HG03469 (cell line): Measurements from ENCODE around the gene RALGPS2.
"Not testable (repeated sequence)": the region's sequence is repeated elsewhere in the genome, so short reads cannot be mapped to it uniquely, and the experiment has no call there.

Experiments
- ATAC-seq: cut with Tn5 transposase; IDR thresholded peaks from one replicate; pipeline ENCODE4 v1.9.1; 2021; ENCODE audit warnings: mild to moderate bottlenecking, moderate library complexity, moderate number of reproducible peaks; ENCODE audit not compliant: unreplicated experiment

The RALGPS2 gene

DNA sequence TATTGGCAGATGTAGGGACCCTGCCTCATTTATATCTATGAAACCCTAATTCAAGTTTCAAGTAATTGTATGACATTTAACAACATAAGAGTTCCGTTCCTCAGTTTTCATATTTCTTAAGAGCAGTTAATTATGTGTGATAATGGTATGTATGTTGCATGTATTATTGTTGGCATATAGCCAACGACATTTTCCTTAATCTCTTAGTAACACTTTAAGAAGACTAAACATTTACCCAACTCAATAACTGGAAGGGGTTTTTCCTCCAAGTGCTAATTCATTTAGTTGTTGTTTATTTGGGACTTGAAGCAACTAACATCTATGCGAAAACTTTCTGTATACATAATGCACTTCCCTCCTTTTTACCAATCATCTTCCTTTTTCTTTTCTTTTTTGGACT, 1.5 kb upstream of the RALGPS2 start:
- no peak for ATAC-seq

DNA sequence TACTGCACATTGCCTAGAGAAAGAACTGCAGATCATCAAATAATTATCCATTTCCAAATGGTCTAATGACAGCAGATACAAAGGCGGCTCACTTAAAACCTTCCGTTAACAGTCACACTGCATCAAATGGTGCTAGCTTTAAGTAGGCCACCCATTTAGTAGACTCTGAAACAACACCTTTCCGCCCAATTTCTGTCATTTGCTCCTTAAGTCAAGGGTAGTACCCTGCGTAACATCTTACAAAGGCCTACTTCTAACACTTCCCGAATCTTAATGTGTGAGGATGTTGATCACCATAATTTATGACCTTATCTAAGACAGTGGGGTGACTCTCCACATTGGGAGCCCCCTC, 692 bp upstream of the RALGPS2 start:
- ATAC-seq = no peak

DNA sequence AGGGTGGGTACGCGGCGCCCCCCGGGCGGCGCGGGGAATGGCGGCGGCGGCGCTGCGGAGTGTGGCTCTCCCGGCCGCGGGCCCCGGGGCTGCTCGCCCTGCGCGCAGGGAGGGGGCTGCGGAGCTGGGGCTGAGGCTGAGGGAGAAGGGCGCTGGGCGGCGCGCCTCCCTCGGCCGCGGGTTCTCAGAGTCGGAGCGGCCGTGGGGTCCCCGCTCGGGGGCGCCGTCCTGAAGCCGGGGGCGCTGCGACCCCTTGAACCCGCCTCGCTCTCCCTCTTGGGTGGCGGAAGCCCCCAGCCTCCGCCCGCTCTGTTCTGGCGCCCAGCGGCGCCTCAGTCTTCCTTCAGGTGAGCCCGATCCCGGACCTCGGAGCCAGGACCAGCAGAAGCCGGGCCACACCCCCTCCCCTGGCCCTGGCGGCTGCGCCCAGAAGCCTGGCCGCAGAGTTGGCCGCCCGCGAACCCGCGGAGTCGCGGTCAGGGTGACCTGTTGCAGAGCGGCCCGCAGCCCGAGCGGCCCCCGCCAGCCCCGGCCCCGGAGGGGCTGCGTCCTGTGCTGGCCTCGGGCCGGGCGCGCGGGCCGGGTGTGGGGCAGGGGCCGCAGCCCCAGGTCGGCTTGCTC, 532 bp downstream of the RALGPS2 start:
- ATAC-seq = peak; percentile 12

DNA sequence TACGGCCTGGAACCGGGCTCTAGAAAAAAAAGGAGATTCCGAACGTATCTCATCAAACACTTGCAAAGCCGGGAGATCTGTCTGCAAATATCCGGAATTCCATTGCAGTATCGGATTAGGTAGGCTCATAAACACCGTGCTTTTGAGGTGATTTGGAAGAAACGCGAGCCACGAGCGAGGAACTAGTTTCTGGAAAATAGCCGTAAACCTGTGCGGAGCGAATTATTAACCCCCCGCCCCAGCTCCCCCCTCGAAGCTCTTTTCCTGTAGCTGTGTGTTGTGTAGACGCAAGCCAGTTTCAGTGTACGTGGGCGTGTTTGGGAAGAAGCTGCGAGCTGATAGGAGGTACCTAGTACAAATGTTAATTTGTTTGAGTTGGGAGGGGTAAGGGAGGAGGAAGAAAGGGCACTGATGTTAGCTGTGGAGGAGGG, 1.1 kb downstream of the RALGPS2 start:
- ATAC-seq = peak; percentile 65

DNA sequence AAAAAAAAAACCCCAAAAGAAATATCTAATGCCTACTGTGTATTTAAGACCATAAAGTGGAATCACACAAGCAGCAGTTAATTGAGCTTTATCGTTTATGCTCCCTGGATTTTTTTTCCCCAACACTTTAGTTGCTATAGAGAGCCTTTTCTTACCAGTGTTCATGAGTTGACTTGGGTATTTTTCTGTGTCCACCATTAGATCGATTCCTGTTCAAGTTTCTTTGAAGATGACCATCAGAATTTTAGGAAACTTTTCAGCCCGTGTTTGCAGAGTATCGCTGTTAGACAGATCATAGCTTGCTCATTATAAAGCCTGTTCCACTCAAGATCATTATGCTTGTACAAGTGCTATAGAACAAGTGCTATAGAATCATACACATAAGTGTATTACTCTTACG, 1.5 kb downstream of the RALGPS2 start:
- no peak for ATAC-seq

DNA sequence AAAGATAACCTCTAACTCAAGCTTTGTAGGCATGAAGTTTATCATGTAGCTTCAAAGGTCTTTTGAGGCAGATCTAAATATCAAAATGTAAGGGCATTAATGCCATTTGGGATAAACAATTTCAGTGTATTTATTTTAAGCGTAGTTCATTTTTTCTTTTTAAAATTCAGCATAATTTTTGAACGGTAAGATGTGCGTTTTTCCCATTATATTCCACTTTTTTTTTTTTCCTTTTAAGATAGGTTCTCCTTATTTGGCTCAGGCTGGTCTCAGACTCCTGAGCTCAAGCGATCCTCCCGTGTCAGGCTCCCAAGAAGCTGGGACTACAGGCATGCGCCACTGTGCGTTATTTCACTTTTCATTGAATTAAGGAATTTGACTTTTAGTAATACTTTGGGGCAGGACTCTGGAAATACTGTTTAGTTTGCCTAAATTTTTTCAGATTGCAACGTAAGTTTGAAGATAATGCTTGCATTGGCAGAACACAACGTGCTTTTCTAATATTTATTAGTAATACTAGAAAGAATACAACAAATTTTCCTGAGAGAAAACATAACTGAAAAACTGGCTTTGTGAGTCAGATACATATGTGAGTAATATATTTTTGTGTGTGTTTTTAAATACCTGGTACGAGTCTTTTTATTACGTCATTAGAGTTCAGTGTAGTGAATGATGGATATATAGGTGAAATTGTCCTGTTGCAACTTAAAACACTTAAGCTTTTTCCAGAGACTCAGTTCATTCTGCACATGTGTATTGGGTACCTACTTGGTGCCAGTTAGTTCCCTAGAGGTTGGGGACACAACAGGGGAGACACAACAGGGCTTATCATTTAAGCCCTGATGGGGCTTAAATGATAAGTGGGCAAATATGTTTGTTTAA, 2.2 kb downstream of the RALGPS2 start:
- ATAC-seq = no peak

DNA sequence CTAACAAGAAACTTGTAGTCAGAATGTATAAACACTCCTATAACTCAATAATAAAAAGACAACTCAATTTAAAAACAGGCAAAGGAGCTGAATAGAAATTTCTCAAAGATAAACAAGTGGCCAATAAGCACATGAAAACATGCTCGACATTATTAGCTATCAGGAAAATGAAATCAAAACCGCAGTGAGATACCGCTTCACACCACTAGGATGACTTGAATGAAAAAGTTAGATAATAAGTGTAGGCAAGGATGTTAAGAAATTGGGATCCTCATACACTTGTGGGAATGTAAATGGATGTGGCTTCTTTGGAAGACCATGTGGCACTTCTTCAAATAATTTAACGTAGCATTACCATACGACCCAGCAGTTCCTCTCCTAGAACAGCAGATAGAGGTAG, 8.9 kb downstream of the RALGPS2 start:
- no peak for ATAC-seq

DNA sequence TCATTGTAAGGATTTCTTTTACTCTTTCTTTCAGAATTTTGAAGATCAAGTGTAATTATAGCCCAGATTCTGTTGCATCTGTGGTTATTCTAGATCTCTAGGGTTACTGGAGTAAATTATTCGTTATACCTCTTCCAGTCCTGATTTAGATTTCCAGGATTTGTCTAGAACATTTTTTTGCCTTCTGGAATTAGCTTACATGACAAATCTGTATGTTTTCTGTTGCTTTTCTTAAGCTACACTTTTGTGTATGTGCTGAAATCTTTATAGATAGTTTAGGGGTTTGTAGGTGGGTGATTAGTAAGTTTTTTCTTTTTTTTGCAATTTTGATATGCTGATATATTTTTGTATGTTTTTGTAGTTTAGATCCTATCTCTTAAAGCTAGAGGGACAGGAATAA, 13.7 kb downstream of the RALGPS2 start:
- no peak for ATAC-seq

DNA sequence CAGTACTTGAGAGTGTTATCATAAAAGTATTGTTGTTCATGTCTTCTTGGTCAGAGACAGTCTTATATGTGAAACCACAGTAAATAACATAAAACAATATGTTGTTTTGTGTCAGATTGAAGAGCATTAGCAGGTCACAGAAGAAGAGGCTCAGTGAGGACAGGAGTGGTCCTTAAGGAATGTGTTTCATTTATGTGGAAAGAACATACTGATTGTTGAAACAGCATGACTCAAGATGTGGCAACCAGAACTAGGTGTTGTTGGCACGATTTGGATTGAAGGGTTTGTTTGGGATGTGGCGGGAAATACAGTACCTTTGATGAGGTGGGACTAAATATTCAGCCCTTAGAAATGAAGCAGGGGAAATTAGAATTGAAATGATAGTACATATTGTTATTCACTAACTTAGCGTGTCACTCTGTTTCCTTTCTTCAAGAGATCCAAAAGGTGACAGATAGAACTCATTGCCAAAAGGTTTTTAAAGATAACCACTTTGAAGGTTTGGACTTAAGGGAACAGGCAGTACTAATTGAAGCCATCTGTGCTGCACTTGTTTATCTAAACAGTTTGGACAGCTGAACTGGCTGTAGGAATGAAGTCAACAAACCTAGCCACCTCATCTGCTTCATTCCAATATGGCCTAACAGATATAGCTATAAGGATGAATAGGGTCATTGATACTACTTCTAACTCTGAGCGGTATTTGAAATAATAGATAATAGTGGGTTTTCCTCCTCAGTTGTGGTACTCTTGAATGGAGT, 14.4 kb downstream of the RALGPS2 start:
- ATAC-seq = no peak

DNA sequence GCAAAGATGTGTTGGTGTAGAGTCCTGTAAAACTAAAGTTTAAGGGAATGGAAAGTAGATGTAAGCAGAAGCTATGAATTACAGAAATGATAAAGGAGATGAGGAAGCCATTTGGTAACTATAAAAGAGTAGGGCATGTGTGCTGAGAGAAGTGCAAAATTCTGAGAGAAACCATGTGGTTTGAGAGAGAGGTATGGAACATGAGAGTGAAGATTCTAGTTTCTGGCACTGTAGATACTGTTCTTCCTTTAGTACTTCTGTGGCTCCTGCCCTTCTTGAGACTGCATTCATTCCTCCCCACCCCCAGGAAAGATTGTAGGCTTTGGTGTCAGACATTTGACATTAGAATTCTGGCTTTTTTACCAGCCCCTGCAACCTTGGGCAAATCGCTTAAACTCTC, 15.4 kb downstream of the RALGPS2 start:
- ATAC-seq = no peak

DNA sequence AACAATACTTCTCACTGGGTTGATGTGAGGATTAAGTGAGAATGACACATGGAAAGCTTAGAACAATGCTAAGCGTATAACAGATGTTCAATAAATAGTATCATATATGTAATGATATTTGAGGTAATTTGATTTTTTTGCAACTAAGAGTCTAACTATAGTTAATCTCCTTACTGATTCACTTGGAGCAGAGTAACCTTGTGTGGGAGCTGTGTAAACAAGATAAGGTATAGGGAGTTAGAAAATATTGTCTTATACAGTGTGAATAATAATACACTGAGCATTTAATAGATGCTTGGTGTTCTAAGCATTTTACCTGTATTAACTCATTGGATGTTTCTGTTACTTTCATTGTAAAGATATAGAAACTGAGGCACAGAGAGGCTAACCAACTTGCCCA, 15.9 kb downstream of the RALGPS2 start:
- ATAC-seq = no peak

DNA sequence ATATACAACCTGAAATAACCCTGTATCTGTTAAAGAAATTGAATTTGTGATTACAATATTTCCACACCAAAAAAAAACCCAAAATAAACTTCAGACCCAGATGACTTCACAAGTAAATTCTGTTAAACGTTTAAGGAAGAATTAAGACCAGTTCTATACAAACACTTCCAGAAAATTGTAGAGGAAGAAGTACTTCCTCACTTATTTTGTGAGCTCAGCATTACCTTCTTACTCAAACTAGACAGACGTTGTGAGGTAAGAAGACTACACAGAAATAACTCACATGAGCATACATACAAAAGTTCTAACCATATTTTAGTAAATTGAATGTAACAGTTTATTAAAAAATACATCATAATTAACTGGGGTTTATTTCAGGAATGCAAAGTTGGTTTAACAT, 18.8 kb downstream of the RALGPS2 start:
- ATAC-seq = no peak

DNA sequence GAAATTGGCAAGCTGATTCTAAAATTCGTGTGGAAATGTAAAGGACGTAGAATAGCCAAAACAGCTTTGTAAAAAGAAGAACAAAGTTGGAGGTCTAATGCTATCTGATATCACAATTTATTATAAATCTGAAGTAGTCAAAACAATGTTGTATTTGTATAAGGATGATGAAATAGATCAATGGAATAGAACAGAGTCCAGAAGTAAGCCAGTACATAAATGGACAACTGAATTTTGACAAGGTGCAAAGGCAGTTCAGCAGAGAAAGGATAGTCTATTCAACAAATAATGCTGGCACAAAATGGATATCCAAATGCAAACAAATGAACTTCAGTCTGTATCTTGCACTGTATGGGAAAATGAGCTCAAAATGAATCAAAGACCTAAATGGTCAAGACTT, 20.2 kb downstream of the RALGPS2 start:
- no peak for ATAC-seq

DNA sequence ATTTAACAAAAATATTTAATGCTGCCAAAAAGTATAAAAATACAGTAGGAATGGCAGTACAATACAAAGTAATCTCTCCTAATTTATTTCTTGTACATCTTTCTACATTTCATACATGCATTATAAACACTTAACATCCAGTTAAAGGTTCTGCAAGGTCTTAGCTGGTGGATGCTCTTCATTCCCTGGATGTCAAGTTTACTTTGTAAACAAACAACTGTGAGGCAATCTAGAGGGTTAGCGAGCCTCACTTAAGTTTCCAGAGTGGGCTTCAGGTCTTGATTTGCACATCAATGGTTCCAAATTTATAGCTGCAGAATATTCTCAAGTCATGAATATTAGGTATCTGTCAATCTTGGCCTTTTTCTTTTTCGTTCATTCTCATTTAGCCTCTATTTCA, 21.3 kb downstream of the RALGPS2 start:
- ATAC-seq = no peak

DNA sequence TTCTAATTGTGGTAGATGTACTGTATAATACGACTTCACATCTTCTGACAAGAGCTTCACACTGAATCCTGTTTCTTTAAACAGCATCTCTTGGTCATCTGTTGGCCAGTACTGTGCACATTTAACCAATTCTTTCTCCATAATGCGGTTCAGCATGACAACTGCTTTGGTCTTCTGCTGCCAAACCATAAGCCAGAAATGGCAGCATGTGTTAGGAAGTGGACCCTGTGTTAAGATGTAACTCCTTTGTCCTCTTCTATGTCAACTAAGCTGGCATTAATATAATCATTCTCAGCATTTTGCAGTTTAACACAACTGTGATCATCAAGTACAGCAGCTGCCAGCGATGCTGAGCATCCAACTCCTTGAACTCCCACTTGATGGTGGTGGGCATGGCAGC, 22.3 kb downstream of the RALGPS2 start:
- not testable (repeated sequence) for ATAC-seq

DNA sequence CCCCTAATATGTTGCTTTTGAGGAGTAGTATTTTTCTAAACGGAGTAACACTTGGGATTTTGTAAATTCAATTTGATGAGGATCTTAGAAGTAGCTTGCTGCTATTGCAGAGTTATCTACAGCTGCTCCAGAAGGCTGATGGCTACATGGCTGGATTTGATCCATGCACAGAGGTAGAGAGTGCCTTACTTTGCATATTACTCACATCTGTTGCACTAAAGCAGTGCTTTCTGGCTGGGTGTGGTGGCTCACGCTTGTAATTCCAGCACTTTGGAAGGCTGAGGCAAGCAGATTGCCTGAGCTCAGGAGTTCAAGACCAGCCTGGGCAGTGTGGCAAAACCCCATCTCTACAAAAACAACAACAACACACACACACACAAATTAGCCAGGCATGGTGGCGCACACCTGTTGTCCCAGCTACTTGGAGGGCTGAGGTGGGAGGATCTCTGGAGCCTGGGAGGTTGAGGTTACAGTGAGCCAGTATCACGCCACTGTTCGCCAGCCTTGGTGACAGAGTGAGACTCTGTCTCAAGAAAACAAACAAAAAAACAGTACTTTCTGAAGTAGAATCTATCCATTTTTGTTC, 24.6 kb downstream of the RALGPS2 start:
- ATAC-seq = no peak

DNA sequence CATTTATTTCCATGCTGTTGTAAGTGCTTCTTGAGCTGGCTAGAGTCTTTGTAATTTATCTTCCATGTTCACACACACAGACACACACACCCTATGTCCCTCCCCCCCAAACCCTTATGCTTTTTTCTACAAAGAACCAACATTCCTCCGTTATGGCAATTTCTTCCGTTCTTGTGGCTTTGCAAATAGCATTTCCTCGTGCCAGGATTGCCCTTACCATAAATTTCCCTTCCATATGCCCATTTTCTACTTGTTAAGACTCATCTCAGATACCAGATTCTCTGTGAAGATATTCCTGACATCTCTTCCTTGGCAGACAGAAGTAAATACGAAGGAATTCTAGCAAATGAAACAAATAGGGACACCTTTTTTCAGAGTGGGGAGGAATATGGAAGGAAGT, 26.0 kb downstream of the RALGPS2 start:
- no peak for ATAC-seq

DNA sequence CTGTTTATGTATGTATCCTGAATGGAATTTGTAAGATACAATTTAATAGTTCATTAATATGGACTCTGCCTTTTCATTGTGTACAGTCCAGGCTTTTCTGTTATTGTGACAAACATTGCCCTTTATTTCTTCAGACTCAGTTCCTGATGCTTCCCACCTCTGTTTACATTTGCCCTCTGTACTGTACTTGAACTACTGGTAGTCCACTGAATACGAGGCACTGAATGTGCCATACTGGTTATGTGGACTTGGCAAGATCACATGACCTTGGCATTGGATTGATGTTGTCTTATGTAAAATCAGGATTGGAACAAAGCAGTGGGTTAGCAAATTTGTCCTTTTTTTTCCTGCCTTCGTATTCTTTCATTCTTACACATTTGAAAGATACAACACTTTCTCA, 27.8 kb downstream of the RALGPS2 start:
- no peak for ATAC-seq

DNA sequence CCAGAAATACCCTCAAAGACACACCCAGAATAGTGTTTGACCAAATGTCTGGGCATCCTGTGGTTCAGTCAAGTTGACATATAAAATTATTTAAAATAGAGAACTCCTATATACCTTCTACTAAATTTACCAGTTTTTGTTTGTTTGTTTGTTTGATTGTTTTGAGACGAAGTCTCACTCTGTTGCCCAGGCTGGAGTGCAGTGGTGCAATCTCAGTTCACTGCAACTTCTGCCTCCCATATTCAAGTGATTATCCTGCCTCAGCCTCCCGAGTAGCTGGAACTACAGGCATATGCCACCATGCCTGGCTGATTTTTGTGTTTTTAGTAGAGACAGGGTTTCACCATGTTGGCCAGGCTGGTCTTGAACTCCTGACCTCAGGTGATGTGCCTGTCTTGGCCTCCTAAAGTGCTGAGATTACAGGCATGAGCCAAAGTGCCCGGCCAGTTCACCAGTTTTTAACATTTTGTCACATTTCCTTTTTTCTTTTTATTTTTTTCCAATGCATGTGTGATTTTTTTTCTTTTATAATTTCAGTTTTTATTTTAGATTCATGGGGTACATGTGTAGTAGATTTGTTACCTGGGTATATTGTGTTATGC, 29.7 kb downstream of the RALGPS2 start:
- not testable (repeated sequence) for ATAC-seq

DNA sequence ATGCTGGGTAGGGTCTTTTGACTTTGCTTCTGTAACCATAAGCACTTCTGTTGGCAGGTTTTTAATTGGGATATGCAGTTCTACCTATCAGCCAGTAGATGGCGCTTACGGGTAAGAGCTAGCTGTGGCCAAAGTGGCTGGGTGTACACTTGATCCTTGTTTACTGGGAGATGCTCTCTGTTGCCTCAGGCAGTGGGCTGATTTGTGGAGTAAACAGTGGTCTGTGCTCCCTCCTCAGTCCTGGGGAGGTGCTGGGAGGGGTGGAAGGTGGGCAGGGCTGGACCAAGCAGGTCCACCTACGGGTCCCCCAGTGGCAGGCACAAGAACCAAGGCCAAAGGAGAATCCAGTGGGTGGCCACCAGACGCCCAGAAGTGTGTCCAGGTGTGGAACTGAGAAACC, 43.4 kb downstream of the RALGPS2 start:
- no peak for ATAC-seq

DNA sequence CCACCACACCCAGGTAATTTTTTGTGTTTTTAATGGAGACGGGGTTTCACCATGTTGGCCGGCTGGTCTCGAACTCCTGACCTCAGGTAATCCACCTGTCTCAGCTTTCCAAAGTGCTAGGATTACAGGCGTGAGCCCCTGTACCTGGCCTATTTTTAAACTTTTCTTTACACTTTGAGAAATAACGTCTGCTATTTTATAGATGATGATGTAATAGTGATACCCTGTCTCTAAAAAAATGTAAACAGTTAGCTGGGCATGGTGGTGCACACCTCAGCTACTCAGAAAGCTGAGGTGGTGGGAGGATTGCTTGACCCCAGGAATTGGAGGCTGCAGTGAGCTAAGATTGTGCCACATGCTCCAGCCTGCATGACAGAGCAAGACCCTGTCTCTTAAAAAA, 47.9 kb downstream of the RALGPS2 start:
- no peak for ATAC-seq
